GM12878 (cell line): ENCODE results near the gene MYO1C. TPM values are rescaled to one million over a fixed set of nuclear protein-coding genes. Genes with fewer than 3 reads are reported as not detected.

Experiments used
- ATAC-seq: fragments of 200-7000 bp; cut with Tn5 transposase; 3 replicates; pipeline ENCODE4 v1.9.1; 2020; ENCODE audit warnings: mild to moderate bottlenecking, moderate library complexity
- BruUV-seq: library from RNA; stranded (reverse); fragments of 400-500 nt; replicated peaks from 2 replicates; lab custom pipeline; 2021; lab: Mats Ljungman, UMichigan
- CTCF ChIA-PET: fragments of 300-600 bp; sonication (Branson Sonifier 250); formaldehyde crosslinking; extraction: SDS; loops from one replicate; lab custom pipeline; 2021; ENCODE audit warnings: inconsistent platforms; lab: Yijun Ruan, JAX
- POLR2A ChIA-PET: fragments of 350-600 bp; formaldehyde crosslinking; extraction: SDS; loops from one replicate; lab custom pipeline; 2021; ENCODE audit warnings: inconsistent platforms; lab: Charles Lee
- RAD21 ChIA-PET: fragments of 300-600 bp; sonication (Branson Sonifier 250); formaldehyde crosslinking; loops from one replicate; lab custom pipeline; 2023; ENCODE audit warnings: antibody characterized with exemption; ENCODE audit not compliant: unreplicated experiment; lab: Charles Lee
- SMC1A ChIA-PET: fragments of 300-600 bp; sonication (Branson Sonifier 250); formaldehyde crosslinking; loops from one replicate; lab custom pipeline; 2023; ENCODE audit not compliant: unreplicated experiment, uncharacterized antibody; lab: Charles Lee
- DNase-seq: peaks from one replicate; pipeline ENCODE4 v3.0.0-alpha.2; 2011; ENCODE audit warnings: low read depth, low spot score
- FAIRE-seq: peaks from 3 replicates; lab custom pipeline; 2011; peaks lifted over from hg19 to GRCh38; lab: Jason Lieb, UNC
- H2AFZ ChIP-seq: 2 replicates; pipeline ENCODE4 v1.6.0; 2011; ENCODE audit warnings: low read depth, low read length, control low read depth; ENCODE audit not compliant: control insufficient read depth
- H3K27ac ChIP-seq: 2 replicates; pipeline ENCODE4 v1.5.1; 2011; ENCODE audit warnings: control low read depth; ENCODE audit not compliant: control insufficient read depth, insufficient read depth
- H3K27me3 ChIP-seq, 2 experiments: replicated peaks in 1 of 2; 2 replicates each; pipeline versions ENCODE4 v1.6.0 to v1.6.1; 2011; ENCODE audit warnings: low read length in 1 of 2; ENCODE audit not compliant: control insufficient read depth in 2 of 2, insufficient read depth in 2 of 2
- H3K36me3 ChIP-seq, 2 experiments: 2 replicates each; pipeline ENCODE4 v1.5.1; 2011; ENCODE audit warnings: low read length in 1 of 2; ENCODE audit not compliant: control insufficient read depth in 2 of 2, insufficient read depth in 2 of 2
- H3K4me1 ChIP-seq: 2 replicates; pipeline ENCODE4 v1.6.1; 2011; ENCODE audit warnings: mild to moderate bottlenecking, low read length, moderate library complexity, mixed read lengths; ENCODE audit not compliant: control insufficient read depth, insufficient read depth
- H3K4me2 ChIP-seq: 2 replicates; pipeline ENCODE4 v1.6.0; 2011; ENCODE audit warnings: control low read depth; ENCODE audit not compliant: control insufficient read depth, insufficient read depth
- H3K4me3 ChIP-seq: fragments of 200-600 bp; sonication (generic); 2 replicates; pipeline ENCODE4 v1.5.1; 2016
- H3K79me2 ChIP-seq: 2 replicates; pipeline ENCODE4 v1.6.0; 2011; ENCODE audit warnings: low read length; ENCODE audit not compliant: control insufficient read depth, insufficient read depth
- H3K9ac ChIP-seq: 2 replicates; pipeline ENCODE4 v1.8.0; 2011; ENCODE audit warnings: low read length, control low read depth, mixed read lengths; ENCODE audit not compliant: control insufficient read depth, insufficient read depth
- H3K9me3 ChIP-seq: replicated peaks from 3 replicates; pipeline ENCODE4 v1.5.1; 2011; ENCODE audit warnings: mild to moderate bottlenecking, low read length; ENCODE audit not compliant: control insufficient read depth, insufficient read depth
- H4K20me1 ChIP-seq: 2 replicates; pipeline ENCODE4 v1.6.0; 2011; ENCODE audit not compliant: control insufficient read depth, insufficient read depth
- CHD4 ChIP-seq: fragments of 200-600 bp; sonication (generic); IDR thresholded peaks from 2 replicates; pipeline ENCODE4 v1.6.1; 2016; ENCODE audit warnings: mild to moderate bottlenecking
- E2F8 ChIP-seq: fragments of 450-650 bp; IDR thresholded peaks from 2 replicates; pipeline ENCODE4 v1.6.1; 2018; ENCODE audit warnings: mild to moderate bottlenecking, low read depth, moderate library complexity; ENCODE audit not compliant: partially characterized antibody
- EED ChIP-seq: sonication (generic); IDR thresholded peaks from 2 replicates; pipeline ENCODE4 v1.6.1; 2016; ENCODE audit warnings: antibody characterized with exemption, low read depth
- POLR2A ChIP-seq: IDR thresholded peaks from 2 replicates; pipeline ENCODE4 v1.6.1; 2011; ENCODE audit warnings: low read depth, mild to moderate bottlenecking, low read length
- POLR2AphosphoS5 ChIP-seq: IDR thresholded peaks from 2 replicates; pipeline ENCODE4 v1.6.1; 2011; ENCODE audit warnings: mild to moderate bottlenecking, low read length, inconsistent platforms
- RCOR1 ChIP-seq: conservative IDR thresholded peaks from 2 replicates; pipeline ENCODE4 v1.6.1; 2012; ENCODE audit warnings: low read depth, low read length, improper control_type of control experiment
- STAT3 ChIP-seq: IDR thresholded peaks from 2 replicates; pipeline ENCODE4 v1.6.1; 2011; ENCODE audit warnings: low read depth, low read length, improper control_type of control experiment
- WGBS: methylation state at CpG from one replicate; pipeline ENCODE4 v1.1.6; 2016; ENCODE audit warnings: low lambda C conversion rate; ENCODE audit not compliant: insufficient replicate concordance, insufficient coverage; ENCODE audit errors: missing lambda C conversion rate; 5-methylcytosine and 5-hydroxymethylcytosine counted together
- in situ Hi-C: fragments of 300-500 bp; cut with MboI; formaldehyde crosslinking; loops from 9 replicates; pipeline ENCODE4 v1.14.3; 2018; ENCODE audit warnings: mixed read lengths
- intact Hi-C: fragments of 100-400 bp; cut with micrococcal nuclease; formaldehyde crosslinking; loops from one replicate; pipeline ENCODE4 v1.14.2; 2022; ENCODE audit not compliant: unreplicated experiment
- polyA plus RNA-seq, 11 experiments: library from polyadenylated mRNA; depleted of rRNA in 4 of 11; unstranded in 6 of 11; stranded (reverse) in 5 of 11; fragments of >200 nt; fragmentation: Nextera tagmentation in 4 of 11; fragmentation: Illumina TruSeq in 1 of 11; extraction: Ambion mirVana in 4 of 11; extraction: Trizol in 1 of 11; gene quantifications; 1 replicate in 1 of 11; 2 replicates in 10 of 11; pipeline versions ENCODE4 v1.2.1 to v1.2.3, GENCODE V29; 2011 to 2016; ENCODE audit warnings: inconsistent platforms in 2 of 11, missing spikeins in 2 of 11, low read depth in 1 of 11
- total RNA-seq, 4 experiments: library from RNA; depleted of rRNA in 3 of 4; stranded (reverse); fragments of >200 nt in 3 of 4; fragmentation: Illumina TruSeq in 1 of 4; extraction: Trizol in 1 of 4; gene quantifications; 2 replicates each; pipeline versions ENCODE4 v1.2.1 to v1.2.3, GENCODE V29; 2013 to 2021
- TF ChIP-seq, protein P1 (sequence below): fragments of 450-650 bp; IDR thresholded peaks from 2 replicates; pipeline ENCODE4 v1.6.1; 2017; ENCODE audit warnings: antibody characterized with exemption, mild to moderate bottlenecking, moderate library complexity

The MYO1C gene
- total and polyA plus RNA-seq, 10 of the 15 experiments (the other 5 are each of a cell fraction or from before 2014, with no cell fraction given) = 1.2 to 92.0 (median 36.6) TPM

DNA sequence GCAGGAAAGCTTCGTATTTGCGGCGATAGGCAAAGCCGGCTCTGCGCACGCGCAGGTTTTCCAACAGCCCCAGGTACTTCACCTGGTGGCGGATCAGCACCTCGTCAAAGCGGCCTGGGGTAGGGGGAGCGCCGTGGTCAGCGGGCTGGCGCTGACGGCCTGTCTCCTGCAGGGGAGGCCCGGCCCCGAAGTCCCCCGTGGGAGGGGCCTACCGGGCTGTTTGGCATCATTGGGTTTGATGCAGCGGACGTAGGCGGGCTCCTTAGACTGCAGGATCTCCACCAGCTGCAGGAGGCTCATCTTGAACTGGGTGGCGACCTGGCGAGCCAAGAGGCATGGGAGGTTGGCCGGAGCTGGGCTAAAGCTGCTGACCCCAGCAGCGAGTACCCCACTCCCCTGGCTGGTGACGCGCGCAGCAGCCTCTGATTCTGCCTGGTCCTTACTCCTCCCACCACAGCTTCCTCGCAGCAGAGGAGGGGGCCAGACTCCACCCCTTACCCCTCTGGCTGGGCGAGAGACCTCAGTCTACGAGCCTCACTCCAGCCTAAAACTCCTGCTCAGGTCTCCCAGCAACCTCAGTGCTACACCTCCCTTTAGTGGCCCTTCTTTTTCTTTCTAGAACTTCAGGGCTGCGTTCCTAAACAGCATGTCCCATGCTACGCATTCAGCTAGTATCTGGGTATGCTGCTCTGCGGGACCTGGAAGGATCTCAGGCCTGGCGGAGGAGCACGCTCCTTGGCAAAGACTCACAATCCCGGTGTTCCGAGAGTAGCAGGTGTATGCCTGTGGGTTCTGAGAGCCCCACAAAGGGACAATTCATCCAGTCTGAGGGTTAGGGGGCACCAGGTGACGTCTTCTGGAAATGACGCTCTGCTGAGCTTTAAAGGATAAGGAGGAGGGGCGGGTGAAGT is 20.3 kb downstream of the MYO1C start:
- H3K27me3 ChIP-seq = no peaks in the 10 kb centered on the region
- no peaks in the 10 kb centered on the region; the same call in 2 of the 3 replicates for H3K9me3 ChIP-seq
- RAD21 ChIA-PET = interaction anchor here (1.1 kb wide), 1 partner anchor 106 kb away, joined by 3 read pairs; no protein-coding TSS in a partner anchor
- no TSS peak for BruUV-seq
- H3K9ac ChIP-seq = no peak overlapping the region
- FAIRE-seq (no peak), ATAC-seq (no peak), DNase-seq (no peak)
- SMC1A ChIA-PET = interaction anchor here (1.1 to 1.7 kb wide), 2 partner anchors 9 to 110 kb away, joined by 3 to 4 read pairs; no protein-coding TSS in a partner anchor
- TF ChIP-seq EED (no peak), POLR2AphosphoS5 (0 out of 2 replicates have a peak, but pooled peaks have one; percentile 52), POLR2A (peak; percentile 12; the same call in 1 of the 2 replicates)
- POLR2A ChIA-PET = no interaction called here
- peaks cover 7 to 28% of the 10 kb centered on the region in 2 experiments for H3K36me3 ChIP-seq
- in situ Hi-C loops (no loop called here), intact Hi-C loops (no loop called here)
- CTCF ChIA-PET = interaction anchor here (0.6 to 1.6 kb wide), 3 partner anchors 77 to 131 kb away, joined by 3 to 7 read pairs (median 3); no protein-coding TSS in a partner anchor
- no peaks in the 10 kb centered on the region for H4K20me1 ChIP-seq
- no peak overlapping the region for H2AFZ ChIP-seq
- WGBS = 94% methylated on average over 41 of the region's 42 CpGs
- H3K4me3 ChIP-seq = no peak overlapping the region
- H3K4me2 ChIP-seq = no peak overlapping the region
- H3K79me2 ChIP-seq = no peaks in the 10 kb centered on the region; the same call in 1 of the 2 replicates
- H3K4me1 ChIP-seq = peaks cover 27% of the 10 kb centered on the region
- H3K27ac ChIP-seq = no peak overlapping the region

GRCh38 chr17:1471490-1471889 is 21.0 kb downstream of the MYO1C start:
- H3K4me1 ChIP-seq = peaks cover 24% of the 10 kb centered on the region
- in situ Hi-C loops = no loop called here
- H3K27ac ChIP-seq = no peak overlapping the region
- FAIRE-seq (no peak), ATAC-seq (no peak), DNase-seq (no peak)
- no peak overlapping the region for H2AFZ ChIP-seq
- no peaks in the 10 kb centered on the region; the same call in 2 of the 3 replicates for H3K9me3 ChIP-seq
- H3K4me2 ChIP-seq = no peak overlapping the region
- SMC1A ChIA-PET = no interaction called here
- no peaks in the 10 kb centered on the region; the same call in 1 of the 2 replicates for H3K79me2 ChIP-seq
- intact Hi-C loops = no loop called here
- 100% methylated on average over 15 of the region's 15 CpGs for WGBS
- H3K36me3 ChIP-seq = peaks cover 6 to 28% of the 10 kb centered on the region in 2 experiments
- no TSS peak for BruUV-seq
- RAD21 ChIA-PET = no interaction called here
- no peak overlapping the region for H3K9ac ChIP-seq
- CTCF ChIA-PET = interaction anchor here (1.6 kb wide), 1 partner anchor 106 kb away, joined by 7 read pairs; no protein-coding TSS in a partner anchor
- POLR2A ChIA-PET = no interaction called here
- TF ChIP-seq E2F8 (no peak), CHD4 (no peak), RCOR1 (no peak), STAT3 (no peak), POLR2A (0 out of 2 replicates have a peak, but pooled peaks have one; percentile 24)
- TF ChIP-seq, protein P1, sequence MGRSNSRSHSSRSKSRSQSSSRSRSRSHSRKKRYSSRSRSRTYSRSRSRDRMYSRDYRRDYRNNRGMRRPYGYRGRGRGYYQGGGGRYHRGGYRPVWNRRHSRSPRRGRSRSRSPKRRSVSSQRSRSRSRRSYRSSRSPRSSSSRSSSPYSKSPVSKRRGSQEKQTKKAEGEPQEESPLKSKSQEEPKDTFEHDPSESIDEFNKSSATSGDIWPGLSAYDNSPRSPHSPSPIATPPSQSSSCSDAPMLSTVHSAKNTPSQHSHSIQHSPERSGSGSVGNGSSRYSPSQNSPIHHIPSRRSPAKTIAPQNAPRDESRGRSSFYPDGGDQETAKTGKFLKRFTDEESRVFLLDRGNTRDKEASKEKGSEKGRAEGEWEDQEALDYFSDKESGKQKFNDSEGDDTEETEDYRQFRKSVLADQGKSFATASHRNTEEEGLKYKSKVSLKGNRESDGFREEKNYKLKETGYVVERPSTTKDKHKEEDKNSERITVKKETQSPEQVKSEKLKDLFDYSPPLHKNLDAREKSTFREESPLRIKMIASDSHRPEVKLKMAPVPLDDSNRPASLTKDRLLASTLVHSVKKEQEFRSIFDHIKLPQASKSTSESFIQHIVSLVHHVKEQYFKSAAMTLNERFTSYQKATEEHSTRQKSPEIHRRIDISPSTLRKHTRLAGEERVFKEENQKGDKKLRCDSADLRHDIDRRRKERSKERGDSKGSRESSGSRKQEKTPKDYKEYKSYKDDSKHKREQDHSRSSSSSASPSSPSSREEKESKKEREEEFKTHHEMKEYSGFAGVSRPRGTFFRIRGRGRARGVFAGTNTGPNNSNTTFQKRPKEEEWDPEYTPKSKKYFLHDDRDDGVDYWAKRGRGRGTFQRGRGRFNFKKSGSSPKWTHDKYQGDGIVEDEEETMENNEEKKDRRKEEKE = no peak
- TF ChIP-seq, all 136 proteins: peak for 1
- H3K4me3 ChIP-seq = no peak overlapping the region
- no peaks in the 10 kb centered on the region for H3K27me3 ChIP-seq
- H4K20me1 ChIP-seq = no peaks in the 10 kb centered on the region
